ENCODE data around the gene KCNA2. TPM values are rescaled to one million over a fixed set of nuclear protein-coding genes. Genes with fewer than 3 reads are reported as not detected.

Gene KCNA2
- polyA plus RNA-seq, 1 donor from 2014 or later = not detected

- Mint-ChIP-seq H3K9me3 (no peaks in the 10 kb centered on the region), H3K4me1 (peaks cover 14 to 20% (median 17%) of the 10 kb centered on the region in 3 donors), H3K36me3 (no peaks in the 10 kb centered on the region), H3K27ac (no peak overlapping the region), H3K27me3 (peaks cover 5% of the 10 kb centered on the region), H3K4me3 (peak overlapping the region in 1 of 4 donors; percentile 13)
Measured at GRCh38 chr1:110617116-110617515, 11.0 kb upstream of the KCNA2 start.

GRCh38 chr1:110616587-110616986, 10.4 kb upstream of the KCNA2 start:
- Mint-ChIP-seq H3K27me3 (peaks cover 5% of the 10 kb centered on the region), H3K4me3 (peak overlapping the region in 1 of 4 donors; percentile 13), H3K9me3 (no peaks in the 10 kb centered on the region), H3K36me3 (no peaks in the 10 kb centered on the region), H3K4me1 (peaks cover 14 to 20% (median 17%) of the 10 kb centered on the region in 3 donors), H3K27ac (no peak overlapping the region)

DNA sequence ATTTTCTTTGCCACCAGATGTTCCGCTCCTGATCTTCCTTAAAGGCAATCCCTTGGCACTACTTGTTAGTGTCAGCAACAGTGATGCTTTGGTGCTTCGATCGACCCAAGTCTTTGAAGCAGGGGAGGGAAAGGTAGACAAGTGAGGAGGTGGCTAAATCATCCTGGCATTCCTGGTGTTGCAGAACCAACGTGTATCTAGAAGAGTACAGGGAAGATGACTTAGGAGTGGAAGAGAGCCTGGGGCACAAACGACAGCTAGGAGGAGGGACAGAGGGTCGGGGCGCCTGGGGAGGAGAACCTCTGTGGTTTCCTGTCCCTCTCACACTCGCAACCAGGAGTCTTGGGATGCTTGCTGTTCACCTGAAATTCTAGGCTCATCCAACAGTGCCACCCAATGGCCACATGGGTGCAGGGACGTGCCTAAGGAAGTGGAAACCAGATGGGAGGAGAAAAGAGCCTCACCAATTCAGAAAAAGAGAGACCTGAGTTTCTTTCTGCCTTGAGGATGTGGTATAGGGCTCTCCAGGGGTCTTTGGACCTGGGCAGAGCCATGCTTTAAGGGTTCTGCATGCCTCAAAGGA, 9.5 kb upstream of the KCNA2 start:
- Mint-ChIP-seq H3K9me3 (no peaks in the 10 kb centered on the region), H3K27me3 (peaks cover 5% of the 10 kb centered on the region), H3K4me3 (peak overlapping the region in 1 of 4 donors; percentile 1), H3K27ac (no peak overlapping the region), H3K36me3 (no peaks in the 10 kb centered on the region), H3K4me1 (peaks cover 11 to 21% (median 20%) of the 10 kb centered on the region in 3 donors)

GRCh38 chr1:110612060-110612745, 6.0 kb upstream of the KCNA2 start:
- H3K4me3 Mint-ChIP-seq = no peak overlapping the region
- H3K36me3 Mint-ChIP-seq = peaks cover 3% of the 10 kb centered on the region
- no peak overlapping the region for H3K27ac Mint-ChIP-seq
- peaks cover 24% of the 10 kb centered on the region for H3K27me3 Mint-ChIP-seq
- H3K9me3 Mint-ChIP-seq = no peaks in the 10 kb centered on the region
- H3K4me1 Mint-ChIP-seq = peaks cover 4 to 15% (median 11%) of the 10 kb centered on the region in 3 donors

- no peak overlapping the region for H3K27ac Mint-ChIP-seq
- H3K27me3 Mint-ChIP-seq = peaks cover 28% of the 10 kb centered on the region
- peaks cover 4 to 18% (median 11%) of the 10 kb centered on the region in 3 donors for H3K4me1 Mint-ChIP-seq
- no peak overlapping the region for H3K4me3 Mint-ChIP-seq
- H3K36me3 Mint-ChIP-seq = peaks cover 3% of the 10 kb centered on the region
- no peaks in the 10 kb centered on the region for H3K9me3 Mint-ChIP-seq
Measured at GRCh38 chr1:110610696-110611286, 4.6 kb upstream of the KCNA2 start.

GRCh38 chr1:110610084-110610483, 3.9 kb upstream of the KCNA2 start:
- Mint-ChIP-seq H3K4me1 (peaks cover 4 to 14% (median 11%) of the 10 kb centered on the region in 3 donors), H3K27ac (no peak overlapping the region), H3K27me3 (peaks cover 35% of the 10 kb centered on the region), H3K36me3 (peaks cover 3% of the 10 kb centered on the region), H3K9me3 (no peaks in the 10 kb centered on the region), H3K4me3 (peak overlapping the region in 2 of 4 donors; percentile 33 to 37)

DNA sequence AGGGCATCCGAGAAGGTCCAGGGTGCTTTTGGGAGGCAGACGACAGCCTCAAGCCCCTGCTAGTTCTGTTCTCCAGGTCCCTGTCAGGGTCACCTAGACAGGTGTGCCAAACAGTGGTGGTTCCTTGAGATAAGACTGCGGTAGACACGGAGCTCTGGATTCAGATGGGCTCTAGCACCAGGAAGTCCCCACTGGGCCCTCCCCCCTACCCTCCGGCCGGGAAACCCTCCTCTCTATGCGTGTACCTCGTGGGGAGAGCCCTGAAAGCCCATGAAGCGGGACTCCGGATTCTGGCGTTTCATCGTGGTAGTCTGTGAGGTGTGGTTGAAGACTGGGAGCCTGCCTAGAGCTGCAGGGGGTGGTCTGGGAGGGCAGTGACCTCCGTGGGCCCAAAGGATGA, 2.1 kb upstream of the KCNA2 start:
- H3K9me3 Mint-ChIP-seq = no peaks in the 10 kb centered on the region

GRCh38 chr1:110607536-110608230, 1.5 kb upstream of the KCNA2 start:
- no peaks in the 10 kb centered on the region for H3K9me3 Mint-ChIP-seq
- no peak overlapping the region for H3K27ac Mint-ChIP-seq
- peak overlapping the region; percentile 35 to 87 (median 77) for H3K4me3 Mint-ChIP-seq
- peaks cover 46% of the 10 kb centered on the region for H3K27me3 Mint-ChIP-seq
- peaks cover 3% of the 10 kb centered on the region for H3K36me3 Mint-ChIP-seq
- peaks cover 4 to 14% (median 11%) of the 10 kb centered on the region in 3 donors for H3K4me1 Mint-ChIP-seq

More for the DNA sequence above, 2.1 kb upstream of the KCNA2 start:
- H3K27me3 Mint-ChIP-seq = peaks cover 46% of the 10 kb centered on the region
- no peak overlapping the region for H3K27ac Mint-ChIP-seq
- H3K36me3 Mint-ChIP-seq = peaks cover 3% of the 10 kb centered on the region
- H3K4me1 Mint-ChIP-seq = peaks cover 4 to 14% (median 11%) of the 10 kb centered on the region in 3 donors
- H3K4me3 Mint-ChIP-seq = peak overlapping the region in 2 of 4 donors; percentile 35 to 55

DNA sequence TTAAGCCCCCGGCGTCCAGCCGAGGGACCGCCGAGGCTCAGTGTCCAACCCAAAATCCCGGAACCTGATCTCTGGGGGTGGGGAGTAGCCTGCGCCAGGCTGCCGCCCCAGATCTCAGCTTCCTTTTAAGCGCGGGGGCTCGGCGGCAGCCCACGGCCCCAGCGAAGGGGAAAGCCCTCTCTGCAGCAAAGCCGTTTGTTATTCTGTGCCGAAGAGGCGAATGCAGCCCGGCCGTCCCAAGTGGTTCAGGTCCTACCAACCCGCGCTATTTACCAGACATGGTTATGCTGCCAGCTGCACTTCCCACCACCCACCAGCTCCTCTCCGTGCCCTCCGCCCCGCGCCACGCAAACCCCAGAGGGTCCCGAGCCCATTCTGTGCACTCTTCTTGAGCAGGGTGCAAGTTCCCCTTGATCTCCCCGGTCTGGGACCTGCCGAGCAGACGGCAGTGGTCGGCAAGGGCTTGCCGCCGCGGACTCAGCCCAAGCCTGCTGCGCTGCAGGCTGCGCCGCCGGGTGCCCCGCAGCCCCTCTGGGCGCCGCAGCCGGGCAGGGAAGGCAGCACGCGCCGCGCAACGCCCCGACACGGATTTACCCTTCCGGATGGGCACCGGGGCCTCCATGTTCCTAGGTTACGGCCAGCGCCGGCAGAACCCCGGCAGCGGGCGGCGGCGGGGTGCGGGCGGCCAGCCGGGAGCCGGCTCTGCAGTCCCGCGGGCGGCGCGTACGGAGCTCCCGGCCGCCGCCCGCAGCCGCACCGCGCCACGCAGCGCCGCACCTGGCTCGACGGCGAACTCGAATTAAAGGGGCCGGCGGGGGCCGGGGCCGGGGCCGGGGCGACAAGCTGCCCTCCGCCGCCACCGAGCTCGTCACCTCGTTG, 738 bp upstream of the KCNA2 start:
- H3K27ac Mint-ChIP-seq = no peak overlapping the region
- peaks cover 4 to 14% (median 11%) of the 10 kb centered on the region in 3 donors for H3K4me1 Mint-ChIP-seq
- peaks cover 3% of the 10 kb centered on the region for H3K36me3 Mint-ChIP-seq
- peaks cover 43% of the 10 kb centered on the region for H3K27me3 Mint-ChIP-seq
- peak overlapping the region; percentile 84 to 92 (median 89) for H3K4me3 Mint-ChIP-seq
- H3K9me3 Mint-ChIP-seq = no peaks in the 10 kb centered on the region

- Mint-ChIP-seq H3K36me3 (peaks cover 3% of the 10 kb centered on the region), H3K4me1 (peaks cover 0 to 11% (median 11%) of the 10 kb centered on the region in 3 donors), H3K9me3 (no peaks in the 10 kb centered on the region), H3K4me3 (peak overlapping the region; percentile 48 to 89 (median 62)), H3K27ac (no peak overlapping the region), H3K27me3 (peaks cover 43% of the 10 kb centered on the region)
Measured at GRCh38 chr1:110605446-110605845, 712 bp downstream of the KCNA2 start.

GRCh38 chr1:110604586-110605148, 1.5 kb downstream of the KCNA2 start:
- Mint-ChIP-seq H3K27me3 (peaks cover 42% of the 10 kb centered on the region), H3K36me3 (peaks cover 3% of the 10 kb centered on the region), H3K4me3 (peak overlapping the region in 1 of 4 donors; percentile 68), H3K4me1 (peaks cover 0 to 8% (median 8%) of the 10 kb centered on the region in 3 donors), H3K27ac (no peak overlapping the region), H3K9me3 (no peaks in the 10 kb centered on the region)

DNA sequence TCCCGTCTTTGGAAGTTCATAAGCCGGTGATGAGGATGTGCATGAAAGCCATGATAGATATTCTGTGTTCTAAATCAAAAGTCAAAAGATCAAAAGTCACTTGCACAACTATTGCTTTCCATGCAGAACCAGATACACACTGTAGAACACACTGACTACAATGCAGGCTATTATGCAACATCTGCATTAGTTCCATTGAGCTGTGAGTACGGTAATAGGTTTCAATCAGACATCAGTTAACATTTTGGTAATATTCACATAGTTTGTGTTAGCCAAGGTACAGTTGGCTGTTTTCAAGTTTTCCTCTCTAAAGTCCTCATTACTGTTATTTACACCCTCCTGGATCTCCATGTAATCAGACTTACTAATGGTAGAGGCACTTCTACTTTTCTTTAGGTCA, 3.1 kb downstream of the KCNA2 start:
- H3K4me3 Mint-ChIP-seq = peak overlapping the region in 2 of 4 donors; percentile 22 to 76
- H3K9me3 Mint-ChIP-seq = no peaks in the 10 kb centered on the region
- no peak overlapping the region for H3K27ac Mint-ChIP-seq
- H3K36me3 Mint-ChIP-seq = no peaks in the 10 kb centered on the region
- H3K27me3 Mint-ChIP-seq = peaks cover 31% of the 10 kb centered on the region
- H3K4me1 Mint-ChIP-seq = peaks cover 0 to 6% (median 0%) of the 10 kb centered on the region in 3 donors

DNA sequence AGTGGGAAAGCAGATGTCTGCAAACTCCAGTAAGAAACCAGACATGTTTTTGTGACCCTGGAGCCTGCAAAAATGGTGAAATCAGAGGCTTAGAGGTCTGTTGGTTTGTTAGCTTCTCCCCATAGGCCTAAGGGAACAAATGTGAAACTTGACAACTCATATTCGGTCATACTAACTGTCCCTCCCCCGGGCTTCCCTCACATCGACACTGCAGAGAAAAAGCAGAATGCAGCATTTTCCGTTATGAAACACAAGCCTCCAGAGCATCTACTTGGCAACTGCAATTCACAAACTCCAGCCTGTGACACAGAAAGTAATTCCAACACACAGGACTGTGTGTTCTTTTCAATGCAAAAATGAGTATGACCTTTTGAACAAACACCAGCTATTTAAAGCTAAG, 3.7 kb downstream of the KCNA2 start:
- H3K36me3 Mint-ChIP-seq = no peaks in the 10 kb centered on the region
- H3K4me3 Mint-ChIP-seq = no peak overlapping the region
- peaks cover 28% of the 10 kb centered on the region for H3K27me3 Mint-ChIP-seq
- H3K27ac Mint-ChIP-seq = no peak overlapping the region
- peaks cover 0 to 3% (median 0%) of the 10 kb centered on the region in 3 donors for H3K4me1 Mint-ChIP-seq
- no peaks in the 10 kb centered on the region for H3K9me3 Mint-ChIP-seq

GRCh38 chr1:110601332-110601731, 4.8 kb downstream of the KCNA2 start:
- H3K36me3 Mint-ChIP-seq = no peaks in the 10 kb centered on the region
- no peak overlapping the region for H3K27ac Mint-ChIP-seq
- no peaks in the 10 kb centered on the region for H3K9me3 Mint-ChIP-seq
- peaks cover 27% of the 10 kb centered on the region for H3K27me3 Mint-ChIP-seq
- peaks cover 0 to 3% (median 0%) of the 10 kb centered on the region in 3 donors for H3K4me1 Mint-ChIP-seq
- H3K4me3 Mint-ChIP-seq = no peak overlapping the region
